KG1 (cell line): ENCODE measurements around the gene PRKAR1B.
"Not testable (repeated sequence)": the region's sequence is repeated elsewhere in the genome, so short reads cannot be mapped to it uniquely, and the experiment has no call there.

Experiments
- DNase-seq: peaks from one replicate; lab custom pipeline; 2025; lab: John Stamatoyannopoulos, UW

The PRKAR1B gene

DNA sequence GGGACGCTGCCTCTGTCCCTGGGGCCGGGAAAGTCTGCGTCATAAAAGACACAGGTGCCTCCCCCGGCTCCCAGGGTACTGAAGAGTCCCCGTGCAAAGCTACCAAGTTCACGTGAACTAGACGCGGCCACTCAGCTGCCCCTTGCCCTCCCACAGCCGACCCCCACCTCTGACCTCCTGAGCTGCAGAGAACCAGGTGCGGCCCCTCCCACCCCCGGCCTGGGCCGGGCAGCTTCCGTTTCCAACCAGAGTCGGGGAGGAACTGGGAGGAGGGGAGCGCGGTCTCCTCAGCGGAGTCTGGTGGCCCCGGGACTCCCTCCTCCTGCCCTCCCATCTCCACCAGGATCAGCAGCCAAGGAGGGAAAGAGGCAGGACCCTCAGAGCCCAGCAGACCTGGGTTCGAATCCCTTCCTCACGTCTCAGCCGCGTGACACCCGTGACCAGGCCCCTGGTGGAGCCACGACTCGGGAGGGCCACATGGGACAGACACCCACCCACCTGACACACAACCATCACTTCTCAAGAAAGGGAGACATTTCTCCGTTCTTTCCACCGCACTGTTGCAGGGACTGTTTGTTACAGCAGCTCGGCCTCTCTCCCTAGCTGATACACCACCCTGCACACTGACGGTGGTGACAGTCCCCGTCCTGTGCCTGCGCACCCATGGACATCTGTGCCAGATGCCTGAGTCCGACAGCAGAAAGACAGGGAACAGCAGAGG lies 170.1 kb downstream of the PRKAR1B start:
- DNase-seq, result no peak

DNA sequence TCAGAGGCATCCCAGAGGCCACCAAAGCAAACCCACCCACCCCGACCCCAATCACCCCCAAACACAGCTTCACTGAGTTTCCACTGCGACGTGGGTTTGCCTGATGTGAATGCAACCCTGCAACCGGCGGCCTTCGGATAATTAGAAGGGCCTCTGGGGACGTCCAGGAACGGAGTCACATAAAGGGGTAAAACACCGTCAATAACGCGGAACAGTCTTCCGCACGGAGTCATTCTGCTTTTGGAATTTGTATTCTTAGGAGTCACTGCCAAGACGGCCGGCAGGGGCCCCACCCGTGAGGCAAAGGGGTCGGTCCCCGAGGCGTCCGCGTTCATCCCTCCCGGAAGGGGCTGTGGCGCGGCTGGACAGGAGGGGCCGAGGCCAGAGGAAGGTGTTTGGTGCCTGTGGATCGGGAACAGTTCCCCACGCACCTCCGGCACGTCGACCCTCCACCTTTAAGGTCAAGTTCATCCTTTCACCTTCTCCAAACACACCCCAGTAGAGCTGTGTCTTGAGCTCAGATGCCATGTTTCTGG lies 170.7 kb downstream of the PRKAR1B start:
- no peak for DNase-seq

DNA sequence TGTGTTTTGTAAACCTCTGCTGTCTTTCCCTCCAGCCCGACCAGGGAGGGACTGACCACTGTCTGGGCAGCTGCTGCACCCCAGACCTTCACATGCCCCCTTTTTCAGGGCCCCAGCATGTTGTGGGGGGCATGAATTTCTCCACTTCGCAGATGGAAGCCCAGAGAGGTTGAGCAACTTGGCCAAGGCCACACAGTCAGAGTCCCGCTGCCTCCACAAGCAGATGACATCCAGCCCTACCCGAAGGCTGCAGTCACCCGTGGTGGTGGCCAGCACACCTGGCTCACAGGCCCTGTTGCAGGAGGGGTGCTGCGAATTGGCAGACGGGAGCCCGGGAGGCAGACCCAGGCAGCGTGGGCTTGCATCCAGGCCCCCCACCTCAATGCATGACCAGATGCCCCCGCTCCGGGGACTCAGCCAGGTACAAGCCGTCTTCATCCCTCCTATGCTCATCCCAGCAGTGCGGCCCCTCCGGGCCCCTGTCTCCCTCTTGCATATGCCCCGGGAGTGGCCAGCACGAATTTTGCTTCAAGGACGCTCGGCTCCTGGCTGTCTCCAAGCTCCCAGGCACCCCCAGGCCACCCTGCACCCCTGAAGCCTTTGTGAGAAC lies 171.4 kb downstream of the PRKAR1B start:
- DNase-seq, result no peak

DNA sequence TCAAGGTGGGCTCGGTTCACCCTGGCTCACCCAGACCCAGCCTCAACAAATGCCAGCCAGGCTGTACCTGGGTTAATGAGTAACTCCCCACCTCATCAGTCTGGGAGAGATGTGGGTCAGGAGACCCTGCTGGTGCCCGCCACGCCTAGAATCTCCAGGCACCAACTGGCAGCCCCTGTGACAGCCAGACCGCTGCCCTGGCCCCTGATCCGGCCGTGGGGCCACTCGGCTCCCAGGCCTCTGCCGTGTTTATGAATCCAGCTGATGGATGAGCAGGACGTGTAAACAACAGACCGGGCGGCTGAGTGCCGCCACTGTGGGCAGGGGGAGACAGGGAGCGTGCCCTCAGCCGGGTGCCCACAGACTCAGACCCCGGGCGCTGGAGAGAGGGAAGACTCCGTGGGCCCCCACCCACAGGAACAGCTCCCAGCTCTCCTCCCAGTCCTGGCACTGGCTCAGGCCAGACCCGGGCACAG lies 173.4 kb downstream of the PRKAR1B start:
- no peak for DNase-seq

DNA sequence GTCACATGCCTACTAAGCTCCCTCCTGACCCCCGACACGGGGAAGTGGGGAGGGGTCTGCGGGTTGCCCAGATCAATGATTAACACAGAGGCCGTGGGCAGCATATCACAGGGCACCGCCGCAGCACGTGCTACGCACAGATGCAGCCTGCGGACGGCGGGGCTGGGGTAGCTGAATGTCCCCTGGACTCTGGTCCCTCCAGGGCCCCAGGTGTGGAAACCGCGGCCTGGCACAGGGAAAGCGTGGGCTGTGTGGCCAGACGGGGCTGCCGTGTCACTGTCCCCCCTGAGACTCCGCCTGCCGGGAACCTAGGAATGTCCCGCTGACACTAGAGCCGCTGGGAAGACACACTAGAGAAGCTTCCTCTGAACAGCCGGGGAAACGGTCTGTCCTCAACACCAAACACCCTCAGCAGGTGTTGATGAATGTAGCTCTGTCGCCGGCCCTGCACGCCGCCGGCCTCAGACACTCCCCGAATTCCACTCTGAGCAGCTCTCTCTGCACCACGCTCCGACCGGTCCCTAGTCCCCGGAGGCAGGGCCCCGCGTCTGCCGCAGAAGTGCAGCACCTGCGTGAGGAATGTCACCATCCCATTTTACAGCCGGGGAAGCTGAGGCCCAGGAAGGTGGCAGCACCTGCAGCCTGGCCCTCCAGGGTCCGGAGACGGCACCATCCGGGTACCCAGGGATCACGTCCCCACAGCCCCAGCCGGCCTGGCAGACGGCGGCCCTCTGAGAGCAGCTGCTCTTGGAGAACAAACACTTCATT lies 174.0 kb downstream of the PRKAR1B start:
- DNase-seq, result no peak

DNA sequence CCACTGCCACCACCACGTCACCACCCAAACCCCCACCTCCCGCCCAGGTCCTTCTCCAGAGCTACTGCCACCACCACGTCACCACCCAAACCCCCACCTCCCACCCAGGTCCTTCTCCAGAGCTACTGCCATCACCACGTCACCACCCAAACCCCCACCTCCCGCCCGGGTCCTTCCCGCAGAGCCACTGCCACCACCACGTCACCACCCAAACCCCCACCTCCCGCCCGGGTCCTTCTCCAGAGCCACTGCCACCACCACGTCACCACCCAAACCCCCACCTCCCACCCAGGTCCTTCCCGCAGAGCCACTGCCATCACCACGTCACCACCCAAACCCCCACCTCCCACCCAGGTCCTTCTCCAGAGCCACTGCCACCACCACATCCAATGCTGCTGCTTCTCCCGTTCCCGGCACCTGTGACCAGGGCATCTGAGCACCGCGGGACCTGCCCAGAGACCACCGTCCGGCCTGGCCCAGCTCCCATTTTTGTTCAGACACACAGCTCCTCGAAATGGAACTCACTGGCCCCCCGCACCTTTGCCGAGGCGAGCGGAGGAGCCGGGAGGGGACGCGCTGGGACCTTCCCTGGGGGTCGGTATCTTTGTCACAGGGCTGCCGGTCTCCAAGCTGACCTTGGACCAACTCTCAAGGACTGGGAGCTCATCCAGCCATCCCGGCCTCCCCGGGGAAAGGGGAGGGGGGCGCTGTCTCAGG lies 174.8 kb downstream of the PRKAR1B start:
- not testable (repeated sequence) for DNase-seq

DNA sequence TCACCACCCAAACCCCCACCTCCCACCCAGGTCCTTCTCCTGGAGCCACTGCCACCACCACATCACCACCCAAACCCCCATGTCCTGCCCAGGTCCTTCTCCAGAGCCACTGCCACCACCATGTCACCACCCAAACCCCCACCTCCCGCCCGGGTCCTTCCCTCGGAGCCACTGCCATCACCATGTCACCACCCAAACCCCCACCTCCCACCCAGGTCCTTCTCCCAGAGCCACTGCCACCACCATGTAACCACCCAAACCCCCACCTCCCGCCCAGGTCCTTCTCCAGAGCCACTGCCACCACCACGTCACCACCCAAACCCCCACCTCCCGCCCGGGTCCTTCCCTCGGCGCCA lies 175.5 kb downstream of the PRKAR1B start:
- not testable (repeated sequence) for DNase-seq

DNA sequence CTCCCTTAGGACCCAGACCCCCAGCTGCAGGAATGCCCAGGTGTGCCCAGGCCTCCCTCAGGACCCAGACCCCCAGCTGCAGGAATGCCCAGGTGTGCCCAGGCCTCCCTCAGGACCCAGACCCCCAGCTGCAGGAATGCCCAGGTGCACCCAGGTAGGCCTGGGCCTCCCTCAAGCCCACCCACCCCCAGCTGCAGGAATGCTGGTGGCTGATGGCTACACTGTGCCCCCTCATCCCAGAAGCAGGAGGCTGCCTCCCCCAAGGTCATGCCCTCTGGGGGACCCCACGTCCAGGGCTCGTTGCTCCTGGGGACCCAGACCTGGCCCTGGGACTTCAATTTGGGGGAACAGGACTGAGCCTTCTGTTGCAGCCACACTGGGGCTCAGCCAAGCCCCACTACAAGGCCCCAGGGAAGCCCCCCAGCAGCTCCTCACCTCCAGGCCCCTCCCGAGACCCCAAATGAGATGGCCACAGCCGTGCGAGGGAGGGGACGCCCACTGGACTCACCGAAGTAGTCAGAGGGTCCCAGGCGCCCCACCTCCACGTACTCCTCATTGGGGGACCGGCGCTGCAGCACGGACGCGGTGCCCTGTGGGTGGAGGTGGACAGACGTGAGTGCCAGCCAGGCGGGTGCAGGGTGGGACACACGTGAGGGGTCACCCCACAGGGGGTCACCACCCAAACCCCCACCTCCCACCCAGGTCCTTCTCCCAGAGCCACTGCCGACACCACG lies 176.0 kb downstream of the PRKAR1B start:
- no peak for DNase-seq

DNA sequence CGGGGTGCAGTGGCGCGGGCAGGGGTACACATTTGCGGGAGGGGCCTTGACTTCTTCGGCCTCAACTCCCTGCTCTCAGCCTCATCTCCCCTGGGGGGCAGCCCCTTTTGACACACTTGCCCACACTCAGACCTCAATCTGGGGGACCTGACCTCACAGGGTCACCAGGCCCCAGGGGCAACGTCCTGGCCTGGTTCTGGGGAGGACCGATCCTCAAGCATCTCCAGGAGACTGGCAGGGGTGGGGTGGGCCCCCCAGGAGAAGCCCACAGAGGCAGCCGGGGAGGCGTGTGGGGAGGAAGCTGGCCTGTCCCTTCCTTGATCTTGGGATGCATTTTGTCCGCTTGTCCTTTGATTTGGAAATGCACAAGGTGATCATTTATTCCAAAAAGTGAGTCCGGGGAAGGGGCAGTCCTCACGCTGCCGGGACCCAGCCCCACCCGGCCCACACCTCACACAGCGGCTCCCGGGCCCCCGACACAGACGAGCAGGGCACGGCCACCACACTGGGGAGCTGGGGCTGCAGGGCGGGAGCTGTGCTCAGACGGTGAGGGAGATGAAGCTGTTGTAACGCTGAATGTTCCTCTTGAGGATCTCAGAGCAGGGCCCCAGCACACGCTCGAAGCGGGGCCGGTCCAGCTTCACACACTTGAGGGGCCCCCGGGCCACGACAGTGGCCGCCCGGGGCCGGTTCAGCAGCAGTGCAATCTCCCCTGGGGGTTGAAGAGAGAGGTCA lies 177.0 kb downstream of the PRKAR1B start:
- DNase-seq, result no peak

DNA sequence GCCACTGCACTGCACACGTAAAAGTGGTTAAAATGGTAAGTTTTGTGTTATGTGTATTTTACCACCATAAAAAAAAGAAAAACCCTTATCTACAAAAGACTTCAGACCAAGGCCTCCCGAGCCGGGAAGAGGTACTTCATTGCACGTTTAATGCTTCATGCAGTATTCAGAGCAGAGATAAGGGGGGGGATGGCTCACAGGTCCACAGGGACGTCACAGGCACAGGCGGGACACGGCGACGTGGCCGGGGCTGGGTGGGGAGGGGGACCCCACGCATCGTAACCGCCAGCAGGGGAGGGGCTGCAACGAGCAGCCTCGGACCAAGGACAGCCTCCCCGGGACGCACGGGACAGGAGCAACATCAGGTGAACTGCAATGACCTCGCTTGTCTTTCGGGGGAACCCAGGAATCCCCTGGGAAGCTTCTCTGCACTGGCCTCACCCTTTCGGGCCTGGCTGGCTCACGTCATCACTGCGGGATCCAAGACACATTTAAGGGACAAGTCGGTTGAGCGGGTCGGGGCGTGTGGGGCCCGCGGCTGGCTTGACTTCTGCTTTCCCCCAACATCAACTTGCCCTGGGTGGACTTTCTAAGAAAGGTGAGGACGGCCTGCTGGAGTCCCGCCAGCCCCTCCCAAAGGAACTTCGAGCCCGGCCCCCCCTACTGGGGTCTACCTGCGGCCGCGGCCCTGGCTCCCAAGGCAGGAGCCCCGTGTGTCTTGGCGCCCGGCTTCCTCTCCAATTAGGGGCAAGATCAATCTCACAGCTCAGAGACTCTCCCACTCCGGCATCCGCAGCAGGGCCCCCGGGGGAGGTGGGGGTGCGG lies 177.8 kb downstream of the PRKAR1B start:
- no peak for DNase-seq

DNA sequence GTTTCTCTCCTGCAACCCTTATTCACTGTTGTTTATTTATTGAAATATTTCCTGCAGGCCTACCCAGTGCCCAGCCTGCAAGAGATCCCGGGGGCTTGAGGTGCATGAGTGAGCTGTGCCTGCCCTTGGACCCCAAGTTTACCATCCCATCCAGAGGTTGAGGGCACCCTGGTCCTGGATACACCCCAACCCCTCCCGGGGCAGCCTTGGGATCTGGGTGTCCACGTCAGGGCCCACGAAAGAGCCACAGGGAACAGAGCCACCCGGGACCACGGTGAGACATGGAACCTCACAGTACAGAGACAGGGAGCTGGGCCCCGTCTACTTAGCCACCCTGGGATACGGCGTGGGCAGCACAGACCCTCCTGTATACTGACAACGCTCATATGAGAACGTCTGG lies 178.7 kb downstream of the PRKAR1B start:
- DNase-seq, result no peak

DNA sequence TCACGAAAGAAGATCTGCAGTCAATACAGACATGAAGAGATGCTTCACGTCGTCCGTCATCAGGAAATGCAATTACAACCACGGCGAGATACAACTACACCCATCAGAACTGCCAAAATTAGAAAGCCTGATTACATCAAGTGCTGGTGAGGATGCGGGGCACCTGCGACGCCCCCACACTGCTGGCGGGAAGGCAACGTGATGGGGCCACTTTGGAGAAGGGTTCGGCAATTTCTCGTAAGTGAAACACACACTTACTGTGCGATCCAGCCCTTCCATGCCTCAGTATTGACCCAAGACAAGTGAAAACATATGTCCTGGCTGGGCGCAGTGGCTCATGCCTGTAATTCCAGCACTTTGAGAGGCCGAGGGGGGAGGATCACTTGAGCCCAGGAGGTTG lies 181.6 kb downstream of the PRKAR1B start:
- DNase-seq, result no peak

DNA sequence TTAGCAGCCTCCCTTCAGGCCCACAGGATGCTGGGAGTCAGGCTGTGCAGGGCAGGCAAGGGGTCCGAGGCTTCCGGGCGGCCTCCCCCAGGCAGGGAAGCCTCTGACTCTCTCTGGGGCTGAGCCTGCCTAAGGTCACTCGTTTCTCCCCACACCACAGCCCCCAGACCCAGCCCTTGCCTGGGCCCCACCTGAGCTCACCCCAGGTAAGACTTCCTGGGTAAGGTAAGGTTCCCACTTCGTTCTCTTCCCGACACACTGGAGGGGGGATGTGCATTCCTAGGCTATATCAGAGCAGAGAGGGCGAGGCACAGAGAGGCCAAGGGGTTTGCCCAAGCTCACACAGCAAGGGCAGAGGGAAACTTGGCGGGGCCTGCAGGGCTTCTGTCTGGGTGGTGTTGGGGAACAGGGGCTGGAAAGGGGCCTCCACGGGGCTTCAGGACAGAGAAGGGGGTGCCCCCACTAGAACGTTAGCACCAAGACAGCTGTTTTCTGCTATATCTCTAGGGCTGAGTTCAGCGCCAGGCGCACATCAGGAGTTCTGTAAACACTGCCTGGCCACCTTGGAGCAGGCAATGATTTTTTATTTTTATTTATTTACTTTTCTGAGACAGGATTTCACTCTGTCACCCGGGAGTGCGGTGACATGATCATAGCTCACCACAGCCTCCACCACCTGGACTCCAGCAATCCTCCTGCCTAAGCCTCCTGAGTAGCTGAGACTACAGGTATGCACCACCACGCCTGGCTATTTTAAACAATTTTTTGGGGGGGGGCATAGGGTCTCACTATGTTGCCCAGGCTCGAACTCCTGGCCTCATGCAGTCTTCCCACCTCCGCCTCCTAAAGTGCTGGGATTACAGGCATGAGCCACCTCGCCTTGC lies 182.5 kb downstream of the PRKAR1B start:
- no peak for DNase-seq

DNA sequence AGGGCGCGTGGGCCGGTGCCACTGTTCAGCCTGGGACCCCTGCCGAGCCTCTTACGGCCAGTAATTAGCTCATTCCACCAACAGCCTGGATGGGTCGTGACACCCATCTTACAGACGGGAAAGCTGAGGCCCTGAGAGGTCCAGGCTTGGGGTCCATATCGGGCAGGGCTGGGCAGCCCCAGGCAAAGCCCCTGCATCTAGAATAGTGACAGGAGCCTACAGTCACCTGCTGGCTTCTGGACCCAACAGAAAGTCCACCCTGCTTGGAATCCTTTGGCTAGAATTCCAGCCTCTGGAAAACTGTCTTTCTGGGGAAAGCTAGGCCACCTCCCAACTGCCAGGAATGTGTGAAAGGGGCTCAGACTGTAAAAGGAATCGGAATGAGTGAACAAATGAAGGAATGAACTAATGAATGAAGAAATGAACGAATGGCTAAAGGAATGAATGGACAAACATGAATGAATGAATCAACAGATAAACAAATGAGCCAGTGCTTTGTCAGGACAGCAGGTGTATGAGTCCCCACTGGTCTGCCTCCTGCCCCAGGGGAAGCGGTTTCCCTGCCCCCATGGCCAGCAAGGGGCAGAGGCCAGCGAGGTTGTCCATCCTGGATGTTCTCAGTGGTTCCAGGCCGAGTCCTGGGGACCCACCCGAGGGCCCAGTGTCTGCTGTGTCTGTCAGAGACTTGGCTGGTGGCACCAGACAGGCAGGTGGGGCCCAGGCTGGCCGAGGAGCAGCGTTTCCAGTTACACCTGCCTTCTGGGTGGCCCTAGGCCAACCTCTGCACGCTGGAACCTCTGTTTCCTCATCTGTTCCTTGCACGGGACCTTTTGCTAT lies 183.4 kb downstream of the PRKAR1B start:
- no peak for DNase-seq

DNA sequence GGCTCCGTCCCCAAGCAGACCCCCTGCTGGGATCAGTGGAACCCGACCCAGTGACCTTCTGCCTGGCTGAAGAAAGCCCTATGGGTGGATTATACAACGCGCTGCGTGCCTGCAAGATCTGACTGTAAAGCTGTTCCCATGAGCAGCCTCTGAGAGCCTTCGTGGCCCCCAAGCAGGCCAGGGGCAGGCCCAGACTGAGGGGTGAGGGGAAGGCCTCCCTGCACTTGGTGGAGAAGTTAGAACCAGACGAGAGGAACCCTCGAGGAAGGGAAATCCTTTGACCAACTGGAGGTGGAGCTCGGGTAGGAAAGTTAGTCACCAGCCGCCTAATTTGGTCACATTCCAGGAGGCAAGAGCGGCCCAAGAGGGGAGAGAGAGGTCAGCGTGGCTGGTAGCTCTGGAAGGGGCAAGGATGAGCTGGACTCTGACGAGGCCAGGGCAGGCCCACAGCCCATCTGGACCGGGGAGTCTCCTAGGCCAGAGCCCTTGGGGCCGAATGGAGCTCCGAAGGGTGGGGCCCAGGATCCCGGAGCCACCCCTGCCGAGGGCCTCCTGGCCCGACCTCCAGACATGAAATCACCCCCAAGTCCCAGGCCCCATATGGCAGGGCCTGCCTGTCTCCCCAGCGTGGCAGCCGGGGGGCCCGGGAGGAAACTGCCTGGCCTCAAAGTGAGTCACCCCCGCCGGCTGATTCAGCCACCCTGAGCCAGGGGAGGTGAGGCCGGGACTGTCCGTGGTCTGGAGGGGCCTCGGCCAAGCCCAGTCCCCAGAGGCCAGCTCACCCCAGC lies 184.2 kb downstream of the PRKAR1B start:
- DNase-seq, result no peak

DNA sequence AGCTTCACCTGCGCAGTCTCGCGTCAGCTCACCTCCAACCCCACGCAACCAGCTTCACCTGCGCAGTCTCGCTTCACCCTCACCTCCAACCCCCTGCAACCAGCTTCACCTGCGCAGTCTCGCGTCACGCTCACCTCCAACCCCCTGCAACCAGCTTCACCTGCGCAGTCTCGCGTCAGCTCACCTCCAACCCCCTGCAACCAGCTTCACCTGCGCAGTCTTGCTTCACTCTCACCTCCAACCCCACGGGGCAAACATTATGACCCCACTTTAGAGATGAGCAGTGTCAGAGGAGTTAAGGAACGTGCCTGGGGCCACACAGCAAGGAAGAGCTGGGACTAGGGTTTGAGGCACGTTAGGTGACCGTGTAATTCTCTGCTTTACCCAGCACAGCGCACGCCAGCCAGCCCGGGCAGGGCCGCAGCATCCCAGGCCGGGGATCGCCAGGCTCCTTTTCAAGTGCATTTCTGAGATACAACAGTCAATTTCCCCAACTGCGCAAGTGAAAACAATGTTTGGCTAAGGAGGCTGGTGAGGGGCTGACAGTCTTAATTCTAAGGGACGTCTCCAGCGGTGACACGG lies 184.9 kb downstream of the PRKAR1B start:
- no peak for DNase-seq

DNA sequence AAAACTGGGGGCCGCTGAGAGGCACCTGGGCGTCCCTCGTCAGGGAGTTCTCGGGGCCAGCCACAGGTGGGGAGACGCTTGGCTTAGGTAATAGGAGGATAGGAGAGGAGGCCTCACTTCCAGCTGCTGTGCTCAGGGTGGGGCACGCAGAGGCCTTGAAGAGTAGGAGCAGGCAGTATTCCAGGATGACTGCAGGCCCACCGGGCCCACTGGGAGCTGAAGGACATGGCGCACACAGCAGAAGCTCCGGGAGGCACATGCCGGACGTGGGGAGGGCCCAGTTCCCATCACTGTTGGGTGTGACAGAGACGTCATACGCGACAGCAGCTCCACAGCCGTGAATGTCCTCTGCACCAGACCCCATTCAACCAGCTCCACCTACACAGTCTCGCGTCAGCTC lies 185.4 kb downstream of the PRKAR1B start:
- DNase-seq, result no peak
